ENCODE data around the gene GP9.

- no peak for TF ChIP-seq CTCF (conservative IDR thresholded peaks at IDR 0.05; ENCODE audit: low read length)
- TF ChIP-seq EZH2phosphoT487 (IDR thresholded peaks at IDR 0.05; ENCODE audit: borderline replicate concordance): no peak
Observed at GRCh38 chr3:129045675-129046036, 14.9 kb upstream of the GP9 start.

Measured in Loucy (cell line).